Sigmoid colon (tissue), 7 donors: ENCODE data around the gene SCN2A. TPM values are rescaled to one million over a fixed set of nuclear protein-coding genes. Genes with fewer than 3 reads are reported as not detected.

Source experiments
- DNase-seq: peaks from one replicate; pipeline ENCODE4 v3.0.0-alpha.2; 2019
- H3K27ac ChIP-seq, 4 donors: fragments of 200-600 bp; sonication (generic); one replicate each; pipeline ENCODE4 v1.5.1; 2016 to 2019; ENCODE audit warnings: mild to moderate bottlenecking in 1 of 4
- H3K27me3 ChIP-seq, 3 donors: fragments of 200-600 bp; sonication (generic); one replicate each; pipeline ENCODE4 v1.5.1; 2019; ENCODE audit warnings: mild to moderate bottlenecking in 1 of 3
- H3K36me3 ChIP-seq, 4 donors: fragments of 200-600 bp; sonication (generic); one replicate each; pipeline ENCODE4 v1.5.1; 2016 to 2019
- H3K4me1 ChIP-seq, 4 donors: fragments of 200-600 bp; sonication (generic); one replicate each; pipeline ENCODE4 v1.5.1; 2017 to 2019
- H3K4me3 ChIP-seq, 4 donors: fragments of 200-600 bp; sonication (generic); one replicate each; pipeline ENCODE4 v1.5.1; 2017 to 2019; ENCODE audit warnings: mild to moderate bottlenecking in 2 of 4, moderate library complexity in 1 of 4
- H3K9me3 ChIP-seq, 4 donors: fragments of 200-600 bp in 3 of 4; sonication (generic) in 3 of 4; one replicate each; pipeline versions ENCODE4 v1.5.1 to v1.6.1; 2013 to 2019
- CTCF ChIP-seq, 4 experiments: fragments of 450-650 bp in 3 of 4; fragments of 200-600 bp in 1 of 4; IDR thresholded peaks; one replicate each; pipeline ENCODE4 v1.5.1; 2016 to 2019; ENCODE audit warnings: antibody characterized with exemption in 4 of 4, mild to moderate bottlenecking in 3 of 4, moderate library complexity in 2 of 4
- EP300 ChIP-seq, 4 donors: sonication (generic); formaldehyde crosslinking; IDR thresholded peaks; one replicate each; pipeline ENCODE4 v1.6.1; 2017; ENCODE audit warnings: antibody characterized with exemption in 4 of 4
- POLR2A ChIP-seq, 2 donors: fragments of 450-650 bp; IDR thresholded peaks; one replicate each; pipeline ENCODE4 v1.6.1; 2016; ENCODE audit warnings: antibody characterized with exemption in 2 of 2, mild to moderate bottlenecking in 2 of 2, moderate library complexity in 2 of 2
- POLR2AphosphoS5 ChIP-seq, 4 donors: sonication (generic); formaldehyde crosslinking; IDR thresholded peaks; one replicate each; pipeline ENCODE4 v1.6.1; 2017; ENCODE audit warnings: antibody characterized with exemption in 4 of 4
- WGBS, 2 donors: extraction: QIAGEN DNeasy Blood & Tissue Kit; methylation state at CpG; one replicate each; pipeline ENCODE4 v1.1.7; 2013; 5-methylcytosine and 5-hydroxymethylcytosine counted together
- intact Hi-C: fragments of 100-400 bp; cut with DNase I; formaldehyde crosslinking; loops from one replicate; pipeline ENCODE4 v1.15.1; 2023
- polyA plus RNA-seq, 3 donors: library from polyadenylated mRNA; stranded (reverse); fragments of 200-250 nt; gene quantifications; one replicate each; pipeline ENCODE4 v1.2.3, GENCODE V29; 2013
- total RNA-seq, 4 donors: library from RNA; depleted of rRNA; stranded (reverse); fragments of >200 nt; gene quantifications; one replicate each; pipeline ENCODE4 v1.1.0, GENCODE V29; 2016
- donor health status: healthy with polysubstance abuse.
- donor health status: Bipolar disorder and iron deficiency.
- donor health status: healthy.

Gene SCN2A
- total and polyA plus RNA-seq, 7 donors = under 0.01 to 1.1 (median 0.58) TPM; not detected in 1

- H3K4me1 ChIP-seq = peaks cover 0 to 3% (median 0%) of the 10 kb centered on the region in 4 donors
- no peaks in the 10 kb centered on the region for H3K36me3 ChIP-seq
- intact Hi-C loops = loop anchor here (10.0 kb wide), 1 partner anchor 561 kb away; no protein-coding TSS in a partner anchor
- 95% methylated on average over 4 of the region's 4 CpGs for WGBS, 2 donors
- H3K9me3 ChIP-seq = no peaks in the 10 kb centered on the region
- no peak for TF ChIP-seq POLR2A (IDR thresholded peaks at IDR 0.05)
- no peak for TF ChIP-seq POLR2AphosphoS5 (IDR thresholded peaks at IDR 0.05)
- no peak overlapping the region for H3K27ac ChIP-seq
- no peak for DNase-seq
- H3K27me3 ChIP-seq = no peaks in the 10 kb centered on the region
- no peak overlapping the region for H3K4me3 ChIP-seq
Measured at GRCh38 chr2:165295643-165296042, 56.4 kb downstream of the SCN2A start.

- no peaks in the 10 kb centered on the region for H3K9me3 ChIP-seq
- H3K27ac ChIP-seq = no peak overlapping the region
- 31 to 67% methylated on average over 3 of the region's 3 CpGs for WGBS, 2 donors
- H3K27me3 ChIP-seq = no peaks in the 10 kb centered on the region
- H3K4me1 ChIP-seq = no peaks in the 10 kb centered on the region
- intact Hi-C loops = no loop called here
- H3K36me3 ChIP-seq = no peaks in the 10 kb centered on the region
- no peak for DNase-seq
- H3K4me3 ChIP-seq = no peak overlapping the region
- no peak for TF ChIP-seq POLR2AphosphoS5 (IDR thresholded peaks at IDR 0.05)
- TF ChIP-seq EP300 (IDR thresholded peaks at IDR 0.05) = no peak
- no peak for TF ChIP-seq CTCF (IDR thresholded peaks at IDR 0.05)
- no peak for TF ChIP-seq POLR2A (IDR thresholded peaks at IDR 0.05)
Measured at GRCh38 chr2:165305391-165306096, 66.3 kb downstream of the SCN2A start.

GRCh38 chr2:165307317-165307716, 68.1 kb downstream of the SCN2A start:
- no peaks in the 10 kb centered on the region for H3K4me1 ChIP-seq
- WGBS, 2 donors = 86 to 93% methylated on average over 1 of the region's 1 CpG
- intact Hi-C loops = no loop called here

GRCh38 chr2:165311949-165312348, 72.7 kb downstream of the SCN2A start:
- H3K27me3 ChIP-seq = no peaks in the 10 kb centered on the region
- TF ChIP-seq CTCF (IDR thresholded peaks at IDR 0.05) = no peak
- no peak for TF ChIP-seq EP300 (IDR thresholded peaks at IDR 0.05)
- no peak for TF ChIP-seq POLR2AphosphoS5 (IDR thresholded peaks at IDR 0.05)
- TF ChIP-seq POLR2A (IDR thresholded peaks at IDR 0.05) = no peak
- no peaks in the 10 kb centered on the region for H3K4me1 ChIP-seq
- DNase-seq = no peak
- no peak overlapping the region for H3K4me3 ChIP-seq
- no peaks in the 10 kb centered on the region for H3K9me3 ChIP-seq
- H3K27ac ChIP-seq = no peak overlapping the region
- intact Hi-C loops = no loop called here
- 76 to 89% methylated on average over 1 of the region's 1 CpG for WGBS, 2 donors
- no peaks in the 10 kb centered on the region for H3K36me3 ChIP-seq

More at GRCh38 chr2:165307317-165307716, 68.1 kb downstream of the SCN2A start:
- Histone ChIP-seq H3K36me3 (no peaks in the 10 kb centered on the region), H3K9me3 (no peaks in the 10 kb centered on the region), H3K4me3 (no peak overlapping the region), H3K27ac (no peak overlapping the region), H3K27me3 (no peaks in the 10 kb centered on the region)
- DNase-seq = no peak
- TF ChIP-seq POLR2A (IDR thresholded peaks at IDR 0.05) = no peak
- no peak for TF ChIP-seq EP300 (IDR thresholded peaks at IDR 0.05)
- no peak for TF ChIP-seq POLR2AphosphoS5 (IDR thresholded peaks at IDR 0.05)
- TF ChIP-seq CTCF (IDR thresholded peaks at IDR 0.05) = no peak

GRCh38 chr2:165312999-165313398, 73.8 kb downstream of the SCN2A start:
- Histone ChIP-seq H3K36me3 (no peaks in the 10 kb centered on the region), H3K4me3 (no peak overlapping the region), H3K27me3 (no peaks in the 10 kb centered on the region), H3K9me3 (no peaks in the 10 kb centered on the region), H3K4me1 (no peaks in the 10 kb centered on the region), H3K27ac (no peak overlapping the region)
- TF ChIP-seq EP300 (IDR thresholded peaks at IDR 0.05) (no peak), CTCF (IDR thresholded peaks at IDR 0.05) (no peak), POLR2A (IDR thresholded peaks at IDR 0.05) (no peak), POLR2AphosphoS5 (IDR thresholded peaks at IDR 0.05) (no peak)
- WGBS, 2 donors = 91 to 94% methylated on average over 2 of the region's 2 CpGs
- DNase-seq = no peak
- intact Hi-C loops = no loop called here
